ENCODE measurements around the gene MB.

DNA sequence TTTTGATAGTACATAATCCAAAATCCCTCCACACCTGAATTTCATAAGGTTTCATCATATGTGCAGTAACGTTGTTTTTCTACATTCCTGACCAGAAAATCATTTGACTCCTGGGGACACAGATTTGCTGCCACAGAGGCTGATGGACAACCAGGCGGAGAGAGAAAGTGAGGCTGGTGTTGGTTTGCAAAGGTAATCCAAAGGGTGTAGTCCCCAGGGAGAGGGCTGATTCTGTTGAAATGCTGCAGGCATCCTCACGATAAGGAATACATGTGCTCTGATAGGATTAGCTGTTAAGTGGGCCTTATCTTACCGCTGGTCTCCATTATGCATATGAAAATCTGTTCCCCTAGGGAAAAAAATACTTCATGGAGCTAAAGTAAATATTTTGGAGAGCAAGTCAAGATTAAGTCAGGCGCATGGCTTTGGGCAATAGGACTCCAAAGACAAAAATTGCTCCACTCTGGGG is 39.2 kb upstream of the MB start:
- TF ChIP-seq, protein P1, sequence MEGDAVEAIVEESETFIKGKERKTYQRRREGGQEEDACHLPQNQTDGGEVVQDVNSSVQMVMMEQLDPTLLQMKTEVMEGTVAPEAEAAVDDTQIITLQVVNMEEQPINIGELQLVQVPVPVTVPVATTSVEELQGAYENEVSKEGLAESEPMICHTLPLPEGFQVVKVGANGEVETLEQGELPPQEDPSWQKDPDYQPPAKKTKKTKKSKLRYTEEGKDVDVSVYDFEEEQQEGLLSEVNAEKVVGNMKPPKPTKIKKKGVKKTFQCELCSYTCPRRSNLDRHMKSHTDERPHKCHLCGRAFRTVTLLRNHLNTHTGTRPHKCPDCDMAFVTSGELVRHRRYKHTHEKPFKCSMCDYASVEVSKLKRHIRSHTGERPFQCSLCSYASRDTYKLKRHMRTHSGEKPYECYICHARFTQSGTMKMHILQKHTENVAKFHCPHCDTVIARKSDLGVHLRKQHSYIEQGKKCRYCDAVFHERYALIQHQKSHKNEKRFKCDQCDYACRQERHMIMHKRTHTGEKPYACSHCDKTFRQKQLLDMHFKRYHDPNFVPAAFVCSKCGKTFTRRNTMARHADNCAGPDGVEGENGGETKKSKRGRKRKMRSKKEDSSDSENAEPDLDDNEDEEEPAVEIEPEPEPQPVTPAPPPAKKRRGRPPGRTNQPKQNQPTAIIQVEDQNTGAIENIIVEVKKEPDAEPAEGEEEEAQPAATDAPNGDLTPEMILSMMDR (IDR thresholded peaks at IDR 0.05), result no peak
- TF ChIP-seq POLR2AphosphoS5 (IDR thresholded peaks at IDR 0.05) (no peak), POLR2A (IDR thresholded peaks at IDR 0.05) (no peak)

Data from prostate gland (tissue), 2 donors.